Adipocyte (in vitro differentiated cells): ENCODE measurements around the gene MRM1.
A peak's percentile ranks its signal among the peaks of the same experiment; 100 is the strongest.

Experiments used
- DNase-seq: peaks from one replicate; pipeline ENCODE4 v3.0.0-alpha.2; 2015; ENCODE audit warnings: low read depth
- H3K27me3 ChIP-seq: replicated peaks from 2 replicates; pipeline ENCODE4 v1.7.0; 2013; ENCODE audit warnings: mild to moderate bottlenecking, low read length, moderate library complexity; ENCODE audit not compliant: control insufficient read depth, insufficient read depth
- H3K36me3 ChIP-seq: 2 replicates; pipeline ENCODE4 v1.7.0; 2013; ENCODE audit warnings: low read length, mild to moderate bottlenecking, moderate library complexity; ENCODE audit not compliant: control insufficient read depth, insufficient read depth, severe bottlenecking
- H3K4me1 ChIP-seq: 2 replicates; pipeline ENCODE4 v1.7.0; 2013; ENCODE audit warnings: mild to moderate bottlenecking, low read length, moderate library complexity; ENCODE audit not compliant: control insufficient read depth, insufficient read depth
- H3K4me3 ChIP-seq: 2 replicates; pipeline ENCODE4 v1.7.0; 2013; ENCODE audit warnings: mild to moderate bottlenecking, low read length, moderate library complexity
- H3K9ac ChIP-seq: 2 replicates; pipeline ENCODE4 v1.7.0; 2013; ENCODE audit warnings: mild to moderate bottlenecking, low read length, moderate library complexity
- H3K9me3 ChIP-seq: 2 replicates; pipeline ENCODE4 v1.7.0; 2013; ENCODE audit warnings: mild to moderate bottlenecking, low read length, moderate library complexity; ENCODE audit not compliant: control insufficient read depth

The MRM1 gene

GRCh38 chr17:36616061-36617029 is 15.0 kb downstream of the MRM1 start:
- H3K36me3 ChIP-seq, result no peaks in the 10 kb centered on the region
- H3K4me1 ChIP-seq, result peaks cover 7% of the 10 kb centered on the region
- no peaks in the 10 kb centered on the region for H3K9me3 ChIP-seq
- no peak overlapping the region for H3K4me3 ChIP-seq
- no peaks in the 10 kb centered on the region for H3K27me3 ChIP-seq
- no peak overlapping the region for H3K9ac ChIP-seq
- DNase-seq, result no peak

GRCh38 chr17:36617773-36618172 is 16.4 kb downstream of the MRM1 start:
- H3K4me3 ChIP-seq, result no peak overlapping the region
- no peak for DNase-seq
- no peaks in the 10 kb centered on the region for H3K27me3 ChIP-seq
- H3K36me3 ChIP-seq, result no peaks in the 10 kb centered on the region
- H3K9me3 ChIP-seq, result no peaks in the 10 kb centered on the region
- no peak overlapping the region for H3K9ac ChIP-seq
- H3K4me1 ChIP-seq, result no peaks in the 10 kb centered on the region

GRCh38 chr17:36623281-36623680 is 21.9 kb downstream of the MRM1 start:
- Histone ChIP-seq H3K27me3 (peaks cover 4% of the 10 kb centered on the region), H3K9ac (no peak overlapping the region), H3K36me3 (no peaks in the 10 kb centered on the region), H3K9me3 (no peaks in the 10 kb centered on the region), H3K4me1 (no peaks in the 10 kb centered on the region), H3K4me3 (no peak overlapping the region)
- no peak for DNase-seq

GRCh38 chr17:36625188-36625587 is 23.8 kb downstream of the MRM1 start:
- H3K27me3 ChIP-seq, result peaks cover 4% of the 10 kb centered on the region
- no peak for DNase-seq
- H3K4me1 ChIP-seq, result peaks cover 5% of the 10 kb centered on the region
- H3K9ac ChIP-seq, result no peak overlapping the region
- no peak overlapping the region for H3K4me3 ChIP-seq
- no peaks in the 10 kb centered on the region for H3K36me3 ChIP-seq
- no peaks in the 10 kb centered on the region for H3K9me3 ChIP-seq

GRCh38 chr17:36627101-36627500 is 25.7 kb downstream of the MRM1 start:
- DNase-seq, result no peak
- Histone ChIP-seq H3K9me3 (no peaks in the 10 kb centered on the region), H3K27me3 (peaks cover 15% of the 10 kb centered on the region), H3K4me3 (no peak overlapping the region), H3K36me3 (no peaks in the 10 kb centered on the region), H3K4me1 (peaks cover 5% of the 10 kb centered on the region), H3K9ac (no peak overlapping the region)

GRCh38 chr17:36628576-36628975 is 27.2 kb downstream of the MRM1 start:
- Histone ChIP-seq H3K4me1 (peaks cover 9% of the 10 kb centered on the region), H3K36me3 (no peaks in the 10 kb centered on the region), H3K9ac (no peak overlapping the region), H3K9me3 (no peaks in the 10 kb centered on the region), H3K4me3 (no peak overlapping the region), H3K27me3 (peaks cover 27% of the 10 kb centered on the region)
- no peak for DNase-seq

GRCh38 chr17:36629252-36629847 is 28.0 kb downstream of the MRM1 start:
- H3K4me3 ChIP-seq, result no peak overlapping the region
- peak; percentile 84 for DNase-seq
- peaks cover 9% of the 10 kb centered on the region for H3K4me1 ChIP-seq
- peaks cover 32% of the 10 kb centered on the region for H3K27me3 ChIP-seq
- H3K36me3 ChIP-seq, result no peaks in the 10 kb centered on the region
- H3K9ac ChIP-seq, result no peak overlapping the region
- H3K9me3 ChIP-seq, result no peaks in the 10 kb centered on the region

GRCh38 chr17:36629970-36630502 is 28.7 kb downstream of the MRM1 start:
- H3K27me3 ChIP-seq, result peaks cover 35% of the 10 kb centered on the region

GRCh38 chr17:36631022-36631421 is 29.6 kb downstream of the MRM1 start:
- Histone ChIP-seq H3K9ac (no peak overlapping the region), H3K4me1 (peaks cover 9% of the 10 kb centered on the region), H3K36me3 (no peaks in the 10 kb centered on the region), H3K4me3 (no peak overlapping the region), H3K27me3 (peaks cover 38% of the 10 kb centered on the region), H3K9me3 (no peaks in the 10 kb centered on the region)
- no peak for DNase-seq

More at GRCh38 chr17:36629970-36630502, 28.7 kb downstream of the MRM1 start:
- H3K36me3 ChIP-seq, result no peaks in the 10 kb centered on the region
- H3K9ac ChIP-seq, result no peak overlapping the region
- H3K4me1 ChIP-seq, result peaks cover 9% of the 10 kb centered on the region
- H3K4me3 ChIP-seq, result no peak overlapping the region
- H3K9me3 ChIP-seq, result no peaks in the 10 kb centered on the region
- no peak for DNase-seq

- H3K27me3 ChIP-seq, result peaks cover 56% of the 10 kb centered on the region
- H3K36me3 ChIP-seq, result no peaks in the 10 kb centered on the region
- DNase-seq, result no peak
- no peak overlapping the region for H3K4me3 ChIP-seq
- H3K9ac ChIP-seq, result no peak overlapping the region
- no peaks in the 10 kb centered on the region for H3K9me3 ChIP-seq
- H3K4me1 ChIP-seq, result peaks cover 9% of the 10 kb centered on the region
Observed at GRCh38 chr17:36632916-36633771, 31.8 kb downstream of the MRM1 start.

GRCh38 chr17:36640346-36640745 is 39.0 kb downstream of the MRM1 start:
- peaks cover 3% of the 10 kb centered on the region for H3K4me1 ChIP-seq

More at GRCh38 chr17:36640346-36640745, 39.0 kb downstream of the MRM1 start:
- H3K9me3 ChIP-seq, result no peaks in the 10 kb centered on the region
- peaks cover 79% of the 10 kb centered on the region for H3K27me3 ChIP-seq
- no peaks in the 10 kb centered on the region for H3K36me3 ChIP-seq
- H3K9ac ChIP-seq, result no peak overlapping the region
- no peak overlapping the region for H3K4me3 ChIP-seq
- no peak for DNase-seq
